ENCODE results near the gene SCAF1.

SCAF1 gene

DNA sequence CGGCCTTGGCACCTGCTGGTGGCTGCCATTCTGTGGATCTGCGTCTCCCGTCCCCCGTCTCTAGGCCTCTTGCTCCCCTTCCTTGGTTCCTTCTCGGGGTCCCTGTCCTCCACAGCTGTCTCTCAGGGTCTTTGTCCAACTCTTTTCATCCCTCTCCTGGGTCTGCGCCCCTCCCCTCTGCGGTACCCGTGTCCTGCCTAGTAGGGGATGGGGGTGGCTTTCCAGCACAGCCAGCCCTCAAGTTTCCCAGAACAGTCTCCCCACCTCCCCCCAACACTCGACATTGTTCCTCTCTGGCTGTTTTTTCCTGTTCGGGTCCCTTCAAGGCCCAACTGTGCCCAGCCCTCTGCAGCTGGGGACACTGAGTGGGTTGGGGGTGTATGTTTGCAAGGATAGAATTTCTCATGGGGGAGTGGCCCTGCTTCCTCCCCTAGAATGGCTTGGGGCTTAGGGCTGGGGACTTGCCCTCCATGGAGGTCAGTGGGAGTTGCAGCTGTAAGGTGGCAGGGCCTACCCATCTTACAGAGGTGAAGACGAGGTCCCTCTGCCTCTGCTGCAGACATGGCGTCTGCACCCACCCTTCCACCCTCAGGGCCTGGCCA lies 46.6 kb downstream of the SCAF1 start:
- DNase-seq: no peak

DNA sequence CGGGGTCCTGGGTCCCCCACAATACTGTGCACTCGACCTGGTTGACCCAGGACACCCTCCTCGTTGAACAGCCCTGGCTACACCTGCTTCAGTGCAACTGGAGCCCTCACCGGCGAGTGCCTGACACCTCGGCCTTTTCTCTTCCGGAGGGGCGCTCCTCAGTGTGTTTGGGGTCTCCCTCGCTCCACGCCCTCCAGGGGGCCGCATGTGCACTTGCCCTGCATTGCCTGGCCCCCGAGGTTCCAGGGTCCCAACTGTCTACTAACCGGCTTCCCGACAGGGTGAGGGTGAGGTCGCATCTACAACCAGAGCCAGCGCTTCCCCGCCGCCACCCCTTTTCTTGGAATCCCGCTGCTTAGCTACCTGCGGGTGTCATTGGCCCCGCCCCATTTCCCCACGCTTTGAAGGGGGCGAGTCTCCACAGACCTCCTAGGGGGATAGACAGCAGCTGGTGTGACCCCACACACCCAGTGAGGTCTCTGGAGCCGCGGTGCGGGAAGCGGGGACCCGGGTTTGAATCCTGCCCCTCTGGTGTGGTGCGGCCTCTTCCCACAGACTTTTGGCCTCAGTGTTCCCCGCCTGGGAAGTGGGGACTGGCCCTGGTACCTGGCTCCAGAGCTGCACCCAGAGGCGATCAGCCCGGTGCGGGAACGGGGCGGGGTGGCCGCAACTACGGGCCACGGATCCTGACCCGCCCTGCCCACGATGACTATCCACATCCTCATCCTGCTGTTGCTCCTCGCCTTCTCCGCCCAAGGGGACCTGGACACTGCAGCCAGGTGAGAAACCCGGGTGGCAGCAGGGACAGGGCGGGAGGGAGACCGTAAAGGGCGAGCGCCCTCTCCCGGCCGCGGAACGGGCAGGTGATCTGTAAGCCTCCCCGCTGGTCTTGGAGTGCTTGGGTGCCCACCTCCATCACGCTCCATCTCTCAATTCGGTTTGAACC lies 47.4 kb downstream of the SCAF1 start, which contains the start of gene ADM5:
Gene ADM5 (plus strand): TSS at position 462 of the 946 bp plus-strand sequence. CDS start 244 bp downstream, at position 706.
- peak; percentile 40 for DNase-seq

DNA sequence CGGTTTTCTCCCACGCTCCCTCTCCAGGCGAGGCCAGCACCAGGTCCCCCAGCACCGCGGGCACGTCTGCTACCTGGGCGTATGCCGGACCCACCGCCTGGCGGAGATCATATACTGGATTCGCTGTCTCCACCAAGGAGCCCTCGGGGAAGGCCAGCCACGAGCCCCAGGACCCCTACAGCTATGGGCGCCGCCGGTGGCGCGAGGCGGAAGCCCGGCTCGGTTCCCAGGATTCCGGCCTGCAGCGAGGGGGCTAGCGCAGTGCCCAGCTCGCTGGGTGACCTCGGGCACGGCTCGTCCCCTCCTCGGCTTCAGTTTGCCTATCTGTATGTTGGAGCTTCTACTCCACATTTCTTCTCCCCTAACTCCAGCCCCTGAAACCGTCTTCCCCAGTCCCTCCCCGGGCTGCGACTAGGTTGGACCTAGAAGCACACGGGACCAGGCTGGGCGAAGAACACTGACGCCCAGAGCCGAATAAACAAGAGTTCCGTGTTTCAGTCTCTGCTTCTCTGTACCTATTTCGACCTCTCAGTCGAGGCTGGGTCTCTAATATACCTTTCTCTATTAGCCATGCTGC lies 48.2 kb downstream of the SCAF1 start:
- DNase-seq: no peak

DNA sequence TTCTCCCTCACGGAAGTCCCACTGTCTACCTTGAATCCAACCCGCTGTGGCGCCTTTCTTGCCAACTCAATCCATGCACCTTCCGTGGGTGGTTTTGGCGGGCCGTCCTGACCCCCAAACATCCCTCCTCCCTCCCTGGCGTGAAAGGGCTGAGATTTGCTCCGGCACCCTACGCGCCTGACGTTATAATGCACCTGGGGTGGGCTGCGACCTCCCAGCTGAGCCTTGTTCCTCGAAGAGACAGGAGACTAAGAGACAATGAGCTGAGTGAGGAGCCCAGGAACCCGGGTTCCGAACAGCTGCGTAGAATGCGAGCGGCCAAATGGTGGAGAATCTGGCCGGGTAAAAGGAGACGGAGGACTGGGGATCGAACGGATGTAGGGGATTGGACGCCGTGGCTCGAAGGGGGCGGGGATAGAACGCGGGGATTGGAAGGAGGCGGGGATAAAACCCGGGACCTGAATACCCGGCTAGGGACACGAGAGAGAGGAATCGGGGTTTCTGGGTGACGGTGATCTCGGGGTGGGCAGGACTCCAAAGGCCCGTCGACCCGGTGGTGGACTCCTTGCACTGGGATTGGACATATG lies 48.7 kb downstream of the SCAF1 start, which contains the start of gene CPT1C:
Gene CPT1C (plus strand): TSS at position 461 of the 587 bp plus-strand sequence. CDS start 1,137 bp downstream, outside the sequence.
- peak; percentile 62 for DNase-seq

DNA sequence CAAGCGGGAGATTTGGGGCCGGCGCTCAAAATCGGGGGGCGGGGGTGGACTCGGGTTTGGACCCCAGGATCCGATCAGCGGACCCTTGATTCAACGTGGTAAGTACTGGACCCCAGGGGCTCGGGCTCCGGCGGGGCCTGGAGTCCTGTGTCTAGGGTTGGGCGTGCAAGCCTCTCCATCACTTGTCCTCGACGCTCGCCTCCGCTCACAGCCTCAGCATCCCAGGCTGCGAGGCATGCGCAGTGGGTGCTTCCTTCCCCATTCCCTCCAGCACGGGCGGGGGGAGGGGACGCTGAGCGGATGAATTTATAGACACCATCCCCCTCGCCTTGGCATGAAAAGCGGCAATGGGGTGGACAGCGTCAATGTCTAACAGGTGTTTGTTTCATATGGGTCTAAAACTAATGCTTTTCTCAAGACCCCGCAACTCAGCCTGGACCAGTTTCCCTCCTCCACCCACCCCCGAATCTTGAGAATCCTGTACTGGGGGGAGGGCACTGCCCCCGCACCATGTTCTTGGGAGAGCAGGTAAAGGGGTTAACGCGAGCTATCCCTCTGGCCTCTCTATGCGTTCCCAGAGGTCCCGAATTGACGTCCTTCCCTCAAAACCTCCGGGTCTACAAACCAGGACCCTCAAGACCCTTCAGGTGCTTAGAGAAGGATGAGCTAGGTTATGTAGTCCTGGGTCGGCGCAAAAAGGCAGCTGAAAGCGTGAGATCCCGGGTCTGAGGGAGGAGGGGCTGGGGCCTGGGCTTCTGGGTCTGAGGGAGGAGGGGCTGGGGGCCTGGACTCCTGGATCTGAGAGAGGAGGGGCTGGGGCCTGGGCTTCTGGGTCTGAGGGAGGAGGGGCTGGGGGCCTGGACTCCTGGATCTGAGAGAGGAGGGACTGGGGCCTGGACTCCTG lies 49.5 kb downstream of the SCAF1 start:
- DNase-seq: no peak

DNA sequence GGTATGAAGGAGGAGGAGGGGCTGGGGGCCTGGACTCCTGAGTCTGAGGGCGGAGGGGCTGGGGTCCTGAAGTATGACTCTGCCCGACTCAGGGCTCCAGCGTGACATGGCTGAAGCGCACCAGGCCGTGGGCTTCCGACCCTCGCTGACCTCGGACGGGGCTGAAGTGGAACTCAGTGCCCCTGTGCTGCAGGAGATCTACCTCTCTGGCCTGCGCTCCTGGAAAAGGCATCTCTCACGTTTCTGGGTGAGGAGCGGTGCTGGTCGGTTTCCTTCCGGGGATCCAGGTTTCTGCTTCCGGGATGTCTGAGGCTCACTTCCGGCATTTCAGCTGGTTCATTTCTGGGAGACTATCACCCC lies 50.1 kb downstream of the SCAF1 start:
- no peak for DNase-seq

DNA sequence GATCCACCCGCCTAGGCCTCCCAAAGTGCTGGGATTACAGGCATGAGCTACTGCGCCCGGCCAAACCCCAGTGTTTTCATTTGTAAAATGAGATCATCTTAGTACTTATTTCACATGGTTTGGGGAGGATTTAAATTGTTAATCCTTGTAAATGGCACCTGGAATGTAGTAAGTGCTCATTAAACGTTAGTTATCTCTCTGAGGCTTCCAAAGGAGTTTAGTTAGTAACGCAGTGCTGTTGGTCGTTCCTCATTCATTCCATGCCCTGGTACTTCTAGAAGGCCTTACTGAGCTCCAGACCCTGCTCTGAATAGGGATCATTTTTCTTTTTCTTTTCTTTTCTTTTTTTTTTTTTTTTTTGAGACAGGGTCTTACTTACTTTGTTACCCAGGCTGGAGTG lies 54.1 kb downstream of the SCAF1 start:
- DNase-seq: no peak

DNA sequence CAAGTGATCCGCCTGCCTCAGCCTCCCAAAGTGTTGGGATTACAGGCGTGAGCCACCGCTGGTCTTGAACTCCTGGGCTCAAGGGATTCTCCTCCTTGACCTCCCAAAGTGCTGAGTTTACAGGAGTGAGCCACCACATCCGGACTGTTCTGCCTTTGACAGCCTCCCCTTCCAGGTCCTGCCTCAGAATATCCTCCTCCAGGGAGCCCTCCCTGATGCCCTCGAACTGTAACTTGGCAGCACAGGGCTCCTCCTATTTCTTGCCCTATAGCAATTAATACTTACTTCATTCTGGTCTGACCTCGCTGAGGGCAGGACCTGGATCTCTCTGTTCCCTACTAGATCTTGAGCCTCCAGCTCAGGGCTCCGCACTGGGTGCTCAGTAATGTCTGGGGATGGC lies 54.9 kb downstream of the SCAF1 start:
- DNase-seq: no peak

DNA sequence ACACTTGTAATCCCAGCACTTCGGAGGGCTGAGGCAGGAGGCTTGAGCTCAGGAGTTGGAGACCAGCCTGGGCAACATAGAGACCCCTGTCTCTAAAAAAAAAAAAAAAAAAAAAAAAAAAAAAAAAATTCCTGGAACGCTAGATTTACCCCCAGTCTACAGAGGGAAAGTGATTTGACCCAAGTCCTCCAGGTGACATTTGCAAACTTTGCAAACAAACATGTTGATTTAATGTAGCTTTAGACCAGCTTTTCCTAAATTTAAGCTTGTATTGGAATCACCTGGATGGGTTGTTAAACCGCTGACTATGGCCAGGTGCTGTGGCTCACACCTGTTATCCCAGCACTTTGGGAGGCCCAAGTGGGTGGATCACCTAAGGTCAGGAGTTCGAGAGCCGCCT lies 57.4 kb downstream of the SCAF1 start:
- DNase-seq: no peak

DNA sequence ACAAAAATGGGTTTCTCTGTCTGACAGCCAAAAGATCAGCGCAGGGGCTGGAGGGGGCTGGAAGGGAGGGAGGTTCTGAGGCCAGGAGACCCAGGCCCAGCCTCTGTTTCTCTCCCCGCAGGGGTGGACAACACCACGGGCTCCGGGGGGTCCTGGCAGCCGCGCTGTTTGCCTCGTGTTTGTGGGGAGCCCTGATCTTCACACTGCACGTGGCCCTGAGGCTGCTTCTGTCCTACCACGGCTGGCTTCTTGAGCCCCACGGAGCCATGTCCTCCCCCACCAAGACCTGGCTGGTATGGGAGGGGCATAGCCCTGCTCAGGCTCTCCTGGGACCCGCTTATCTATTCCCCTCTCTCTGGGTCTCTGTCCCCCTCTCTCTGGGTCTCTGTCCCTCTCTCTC lies 58.6 kb downstream of the SCAF1 start:
- no peak for DNase-seq

DNA sequence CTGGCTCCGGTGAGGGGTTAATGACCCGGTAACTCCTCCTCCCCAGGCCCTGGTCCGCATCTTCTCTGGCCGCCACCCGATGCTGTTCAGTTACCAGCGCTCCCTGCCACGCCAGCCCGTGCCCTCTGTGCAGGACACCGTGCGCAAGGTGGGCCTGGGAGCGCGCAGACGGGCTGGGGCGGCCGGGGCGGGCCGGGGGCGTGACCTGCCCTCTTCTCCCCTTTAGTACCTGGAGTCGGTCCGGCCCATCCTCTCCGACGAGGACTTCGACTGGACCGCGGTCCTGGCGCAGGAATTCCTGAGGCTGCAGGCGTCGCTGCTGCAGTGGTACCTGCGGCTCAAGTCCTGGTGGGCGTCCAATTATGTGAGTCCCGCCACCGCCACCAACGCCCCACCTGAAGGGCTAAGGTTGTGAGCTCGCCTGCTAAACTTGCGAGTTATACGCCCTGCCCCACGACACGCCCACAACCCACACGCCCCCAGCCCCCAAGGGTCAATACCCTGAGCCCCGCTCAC lies 59.3 kb downstream of the SCAF1 start:
- DNase-seq: no peak

DNA sequence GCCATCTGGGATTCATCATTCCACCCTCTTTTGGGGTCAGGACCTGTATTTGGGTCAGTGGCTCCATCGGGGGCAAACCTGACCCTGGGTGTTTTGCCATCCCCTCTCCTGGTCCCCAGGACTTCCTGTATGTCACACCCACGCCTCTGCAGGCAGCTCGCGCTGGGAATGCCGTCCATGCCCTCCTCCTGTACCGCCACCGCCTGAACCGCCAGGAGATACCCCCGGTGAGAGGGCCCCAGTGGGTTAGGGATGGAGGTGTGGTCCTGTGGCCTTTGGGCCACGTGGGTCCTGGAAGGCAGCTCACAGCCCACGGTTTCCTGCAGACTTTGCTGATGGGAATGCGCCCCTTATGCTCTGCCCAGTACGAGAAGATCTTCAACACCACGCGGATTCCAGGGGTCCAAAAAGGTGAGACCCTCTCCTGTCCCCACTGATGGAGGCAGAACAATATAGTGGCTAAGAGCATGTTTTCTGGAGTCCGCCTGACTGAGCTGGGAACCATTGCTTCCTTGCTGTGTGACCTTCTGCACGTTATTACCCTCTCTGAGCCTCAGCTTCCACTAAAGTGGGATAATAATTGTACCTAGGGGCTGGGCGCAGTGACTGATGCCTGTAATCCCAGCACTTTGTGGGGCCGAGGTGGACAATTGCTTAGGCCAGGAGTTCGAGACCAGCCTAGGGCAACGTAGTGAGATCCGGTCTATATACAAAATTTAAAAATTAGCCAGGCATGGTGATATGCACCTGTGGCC lies 63.1 kb downstream of the SCAF1 start:
- no peak for DNase-seq

DNA sequence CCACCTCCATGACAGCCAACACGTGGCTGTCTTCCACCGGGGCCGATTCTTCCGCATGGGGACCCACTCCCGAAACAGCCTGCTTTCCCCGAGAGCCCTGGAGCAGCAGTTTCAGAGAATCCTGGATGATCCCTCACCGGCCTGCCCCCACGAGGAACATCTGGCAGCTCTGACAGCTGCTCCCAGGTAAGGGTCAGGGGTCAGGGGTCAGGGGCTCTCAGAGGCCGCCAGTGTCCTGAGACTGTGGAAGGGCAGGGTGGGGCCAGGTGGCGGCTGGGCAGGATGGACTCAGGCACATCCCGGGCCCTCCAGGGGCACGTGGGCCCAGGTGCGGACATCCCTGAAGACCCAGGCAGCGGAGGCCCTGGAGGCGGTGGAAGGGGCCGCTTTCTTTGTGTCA lies 63.9 kb downstream of the SCAF1 start:
- no peak for DNase-seq

Measured in activated CD4-positive, alpha-beta T cell treated with anti-CD3 and anti-CD28 coated beads, Interleukin-10, Interleukin-2, amounts not matched to agents 100 ng/mL and 50 ng/mL, durations not matched to agents 16 hours and 8 hours (primary cell).